ENCODE data around the gene SH3RF1.

Gene SH3RF1

GRCh38 chr4:169154121-169154520, 116.6 kb downstream of the SH3RF1 start:
- Histone ChIP-seq H4K20me1 (ENCODE audit: insufficient read depth, low read length) (no peaks in the 10 kb centered on the region), H3K9ac (ENCODE audit: low read depth, low read length) (no peak overlapping the region), H3K79me2 (ENCODE audit: insufficient read depth, low read length) (no peaks in the 10 kb centered on the region), H3K27me3 (ENCODE audit: insufficient read depth, low read length, poor library complexity) (no peaks in the 10 kb centered on the region), H3K36me3 (ENCODE audit: insufficient read depth, low read length) (no peaks in the 10 kb centered on the region), H3K4me2 (ENCODE audit: insufficient read depth, low read length) (no peak overlapping the region), H3K4me1 (ENCODE audit: insufficient read depth, low read length) (no peaks in the 10 kb centered on the region), H2AFZ (ENCODE audit: low read depth, low read length) (no peak overlapping the region), H3K9me3 (ENCODE audit: insufficient read depth, low read length, severe bottlenecking) (no peaks in the 10 kb centered on the region), H3K4me3 (ENCODE audit: low read depth in 1 of 2, low read length in 2 of 2) (no peak overlapping the region), H3K27ac (ENCODE audit: low read length) (no peak overlapping the region)
- TF ChIP-seq EZH2 (IDR thresholded peaks at IDR 0.05; ENCODE audit: borderline replicate concordance, low read depth, low read length, severe bottlenecking) (no peak), CTCF (IDR thresholded peaks at IDR 0.05; ENCODE audit: borderline replicate concordance, extremely low read depth, low read length, poor library complexity, severe bottlenecking) (no peak)
- DNase-seq (no peak), ATAC-seq (ENCODE audit: insufficient read depth, low read depth) (no peak)

- Histone ChIP-seq H3K4me2 (ENCODE audit: insufficient read depth, low read length) (no peak overlapping the region), H3K27ac (ENCODE audit: low read length) (no peak overlapping the region), H3K4me1 (ENCODE audit: insufficient read depth, low read length) (no peaks in the 10 kb centered on the region), H3K4me3 (ENCODE audit: low read depth in 1 of 2, low read length in 2 of 2) (no peak overlapping the region), H3K79me2 (ENCODE audit: insufficient read depth, low read length) (no peaks in the 10 kb centered on the region), H3K27me3 (ENCODE audit: insufficient read depth, low read length, poor library complexity) (no peaks in the 10 kb centered on the region), H4K20me1 (ENCODE audit: insufficient read depth, low read length) (no peaks in the 10 kb centered on the region), H3K9me3 (ENCODE audit: insufficient read depth, low read length, severe bottlenecking) (no peaks in the 10 kb centered on the region), H3K36me3 (ENCODE audit: insufficient read depth, low read length) (no peaks in the 10 kb centered on the region), H3K9ac (ENCODE audit: low read depth, low read length) (no peak overlapping the region), H2AFZ (ENCODE audit: low read depth, low read length) (no peak overlapping the region)
- DNase-seq (no peak), ATAC-seq (ENCODE audit: insufficient read depth, low read depth) (no peak)
- TF ChIP-seq EZH2 (IDR thresholded peaks at IDR 0.05; ENCODE audit: borderline replicate concordance, low read depth, low read length, severe bottlenecking): no peak
- no peak for TF ChIP-seq CTCF (IDR thresholded peaks at IDR 0.05; ENCODE audit: borderline replicate concordance, extremely low read depth, low read length, poor library complexity, severe bottlenecking)
These were observed 117.2 kb downstream of the SH3RF1 start for GRCh38 chr4:169153481-169154087.

DNA sequence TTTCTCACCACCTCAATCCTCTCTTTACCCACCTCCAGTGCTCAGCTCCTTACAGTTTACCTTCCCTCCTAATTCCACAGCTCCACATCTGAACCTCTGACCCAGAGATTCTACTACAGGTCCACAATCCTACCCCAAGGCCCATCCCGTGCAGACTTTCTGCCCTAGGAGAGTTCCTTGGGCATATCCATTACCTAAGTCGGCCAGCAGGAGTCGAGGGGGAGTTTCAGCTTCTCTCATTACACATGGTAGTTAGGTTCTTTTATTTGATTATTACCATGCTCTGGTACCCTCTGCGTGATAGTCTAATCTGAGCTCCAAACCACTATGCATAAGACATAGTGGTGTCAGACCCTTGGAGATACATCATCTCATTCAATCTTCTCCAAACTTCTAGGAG, 117.9 kb downstream of the SH3RF1 start:
- H3K27ac ChIP-seq (ENCODE audit: low read length): no peak overlapping the region
- ATAC-seq (ENCODE audit: insufficient read depth, low read depth) (no peak; the same call in 2 of the 3 replicates), DNase-seq (no peak)
- no peak overlapping the region for H3K4me3 ChIP-seq (ENCODE audit: low read depth in 1 of 2, low read length in 2 of 2)
- no peak for TF ChIP-seq EZH2 (IDR thresholded peaks at IDR 0.05; ENCODE audit: borderline replicate concordance, low read depth, low read length, severe bottlenecking)
- no peak for TF ChIP-seq CTCF (IDR thresholded peaks at IDR 0.05; ENCODE audit: borderline replicate concordance, extremely low read depth, low read length, poor library complexity, severe bottlenecking)
- no peaks in the 10 kb centered on the region for H3K9me3 ChIP-seq (ENCODE audit: insufficient read depth, low read length, severe bottlenecking)
- H3K4me2 ChIP-seq (ENCODE audit: insufficient read depth, low read length): no peak overlapping the region
- H2AFZ ChIP-seq (ENCODE audit: low read depth, low read length): no peak overlapping the region
- H3K27me3 ChIP-seq (ENCODE audit: insufficient read depth, low read length, poor library complexity): no peaks in the 10 kb centered on the region
- no peaks in the 10 kb centered on the region for H4K20me1 ChIP-seq (ENCODE audit: insufficient read depth, low read length)
- H3K36me3 ChIP-seq (ENCODE audit: insufficient read depth, low read length): no peaks in the 10 kb centered on the region
- no peaks in the 10 kb centered on the region for H3K79me2 ChIP-seq (ENCODE audit: insufficient read depth, low read length)
- H3K9ac ChIP-seq (ENCODE audit: low read depth, low read length): no peak overlapping the region
- H3K4me1 ChIP-seq (ENCODE audit: insufficient read depth, low read length): no peaks in the 10 kb centered on the region

Measured in DND-41 (cell line).